Right renal pelvis (tissue), 4 donors: ENCODE results near the gene ZNG1A. TPM values are rescaled to one million over a fixed set of nuclear protein-coding genes. Genes with fewer than 3 reads are reported as not detected.
"Not testable (repeated sequence)": the region's sequence is repeated elsewhere in the genome, so short reads cannot be mapped to it uniquely, and the experiment has no call there.

ENCODE experiments used
- DNase-seq, 4 donors: peaks; one replicate each; pipeline ENCODE4 v3.0.0-alpha.2; 2013; ENCODE audit warnings: low read depth in 4 of 4, low spot score in 3 of 4, missing footprints in 1 of 4
- polyA plus RNA-seq, 4 donors: library from polyadenylated mRNA; unstranded; fragments of 120-200 nt; gene quantifications; one replicate each; pipeline ENCODE4 v1.2.1, GENCODE V29; 2013; ENCODE audit not compliant: insufficient read length in 4 of 4

Gene ZNG1A
- 10 to 100 TPM; 61.5 to 83.8 (median 65.7) TPM for polyA plus RNA-seq

DNA sequence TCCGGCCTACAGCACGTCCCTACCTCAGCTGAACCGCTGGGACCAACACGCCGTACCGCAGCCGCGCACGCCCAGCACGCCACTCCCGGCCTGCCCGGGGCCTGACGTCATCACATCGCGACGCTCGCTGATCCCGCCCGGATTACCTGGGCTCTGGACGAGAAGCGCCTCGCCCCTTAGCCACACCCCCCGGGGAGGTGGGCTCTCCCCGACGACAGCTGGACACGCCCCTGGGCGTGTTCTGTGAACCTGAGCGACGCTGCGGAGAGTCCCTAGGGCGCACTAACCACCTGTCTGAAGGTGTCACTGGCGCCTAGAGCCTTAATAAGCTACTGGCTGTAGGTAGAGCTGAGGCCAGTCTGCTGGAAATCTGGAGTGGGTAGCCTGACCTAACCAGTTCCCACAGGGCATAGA lies at the start of gene ZNG1A:
Gene ZNG1A (minus strand): TSS at position 87 of the 414 bp plus-strand sequence. CDS start 87 bp downstream, outside the sequence.
- peak in 3 of 4 donors; percentile 5 to 47 (median 28) for DNase-seq

DNA sequence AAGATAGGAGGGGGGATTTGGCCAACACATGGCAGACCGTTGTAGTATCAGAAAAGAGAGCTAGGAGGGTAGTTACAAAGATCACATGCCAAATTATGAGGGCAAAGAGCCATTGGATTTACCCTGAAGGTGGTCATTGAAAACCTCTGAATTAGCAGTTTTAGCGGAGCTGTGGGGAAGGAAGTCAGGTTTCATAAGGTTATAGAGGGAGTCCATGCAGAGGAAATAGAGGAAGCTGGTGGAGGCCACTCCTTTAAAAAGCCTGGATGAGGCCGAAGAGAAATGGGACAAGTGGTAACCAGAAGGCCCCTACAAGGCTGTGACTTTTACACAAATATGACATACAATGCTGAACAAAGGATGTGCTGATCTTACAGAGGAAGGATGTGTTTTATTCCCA lies 49.0 kb upstream of the ZNG1A start:
- DNase-seq: no peak

DNA sequence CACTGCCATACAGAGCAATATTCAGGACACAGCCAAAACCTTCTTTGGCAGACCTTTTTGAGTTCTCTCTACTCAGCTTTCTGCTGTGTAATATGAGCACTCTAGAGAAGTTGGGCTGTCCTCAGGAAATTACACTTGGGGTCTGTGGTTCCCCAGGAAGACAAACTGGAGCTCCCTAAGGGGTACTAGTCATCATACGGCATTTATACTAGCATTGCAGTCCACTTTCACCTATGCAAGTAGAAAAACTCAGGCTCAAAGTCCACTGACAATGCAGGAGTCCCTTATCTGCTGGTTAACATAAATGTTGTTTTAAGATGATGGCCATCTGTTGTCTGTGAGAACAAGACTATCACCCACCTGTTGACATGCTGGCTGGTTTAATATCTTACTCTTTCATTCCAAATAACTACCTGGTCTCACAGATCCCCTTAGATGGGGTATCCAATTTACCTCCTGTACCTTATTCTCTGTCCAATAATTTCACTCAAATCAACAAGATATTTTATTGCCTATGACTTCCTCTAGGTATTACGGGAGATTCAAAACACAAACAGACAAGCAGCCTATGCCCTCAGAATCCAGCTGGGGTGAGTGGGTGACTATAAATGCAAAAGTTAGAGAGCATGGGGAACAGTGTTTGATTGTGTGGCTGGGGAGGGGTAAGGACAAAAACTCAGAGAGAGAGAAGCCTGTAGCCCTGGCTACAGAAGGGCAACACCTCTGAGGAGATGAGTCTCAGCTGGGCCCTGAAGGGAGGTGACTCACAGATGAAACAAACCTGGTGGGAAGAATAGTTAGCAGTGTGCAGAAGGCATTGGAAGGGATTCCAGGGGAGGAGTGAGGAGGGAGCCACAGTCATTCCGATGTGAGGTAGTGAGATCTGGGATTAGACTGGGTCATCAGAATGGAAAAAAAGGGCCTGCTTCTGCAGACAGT lies 46.0 kb upstream of the ZNG1A start:
- no peak for DNase-seq

DNA sequence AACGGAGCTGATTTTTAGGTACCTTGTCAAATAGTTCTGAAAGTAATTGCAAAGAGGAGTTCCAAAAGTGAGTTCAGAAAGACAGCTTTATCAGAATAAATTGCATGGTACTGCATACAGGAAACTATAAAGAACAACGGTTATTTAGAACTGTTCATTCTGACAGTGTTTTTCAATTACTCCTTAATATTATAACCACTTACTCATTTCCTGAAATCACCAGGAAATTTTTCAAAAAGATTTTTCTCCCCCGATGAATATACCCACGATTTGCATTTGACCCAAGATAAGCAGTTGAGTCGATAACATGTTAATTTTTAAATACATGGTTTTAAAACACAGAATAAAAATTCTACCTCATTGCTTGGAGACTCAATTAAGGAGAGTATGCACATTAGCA lies 45.2 kb upstream of the ZNG1A start:
- no peak for DNase-seq

DNA sequence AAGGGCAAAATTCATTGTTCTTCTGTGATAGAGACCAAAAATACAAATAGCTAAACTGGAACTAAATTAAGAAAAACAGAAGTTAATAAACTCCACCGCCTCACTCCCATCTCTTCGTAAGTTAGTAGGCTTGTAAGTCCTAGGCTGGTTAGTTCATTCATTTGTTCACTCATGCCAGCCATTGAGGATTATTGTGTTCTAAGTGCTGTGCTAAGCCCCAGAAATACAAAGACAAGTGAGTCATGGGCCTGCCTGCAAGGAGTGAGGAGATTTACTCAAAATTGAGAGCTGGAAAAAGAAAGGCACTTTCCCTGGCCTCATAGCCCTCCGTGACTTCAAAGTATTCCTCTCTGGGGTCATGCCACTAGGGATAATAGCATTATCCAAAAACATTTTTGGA lies 44.3 kb upstream of the ZNG1A start:
- no peak for DNase-seq

DNA sequence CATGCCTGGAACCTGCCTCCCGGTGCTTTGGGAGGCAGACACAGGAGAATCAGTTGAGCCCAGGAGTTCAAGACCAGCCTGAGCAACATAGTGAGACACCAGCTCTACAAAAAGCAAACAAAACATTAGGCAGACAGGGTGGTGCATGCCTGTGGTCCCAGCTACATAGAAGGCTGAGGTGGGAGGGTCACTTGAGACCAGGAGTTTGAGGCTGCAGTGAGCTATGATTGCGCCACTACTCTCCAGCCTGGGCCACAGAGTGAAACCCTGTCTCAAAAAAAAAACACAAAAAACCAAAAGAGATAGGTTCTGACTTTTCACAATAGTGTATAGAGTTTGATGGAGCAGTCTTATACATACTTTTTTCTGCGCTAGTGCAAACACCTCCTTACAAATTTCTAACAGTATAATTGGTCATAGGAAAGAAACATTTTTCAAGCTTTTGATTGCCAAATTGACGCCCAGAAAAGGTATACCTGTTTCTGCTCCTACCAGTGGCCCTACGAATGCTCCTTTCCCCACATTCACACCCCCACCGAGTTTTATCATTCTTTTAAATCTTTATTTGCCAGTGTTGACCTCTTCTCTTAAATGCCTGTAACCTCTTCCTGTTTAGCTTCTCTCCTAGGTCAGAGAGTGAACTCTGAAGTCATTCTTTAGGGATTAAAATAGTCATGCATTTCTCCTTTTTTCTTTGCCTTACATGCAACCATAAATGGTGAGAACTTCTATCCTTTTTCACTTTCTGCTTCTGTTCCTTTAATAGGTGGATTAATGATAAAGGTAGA lies 43.3 kb upstream of the ZNG1A start:
- DNase-seq: no peak

DNA sequence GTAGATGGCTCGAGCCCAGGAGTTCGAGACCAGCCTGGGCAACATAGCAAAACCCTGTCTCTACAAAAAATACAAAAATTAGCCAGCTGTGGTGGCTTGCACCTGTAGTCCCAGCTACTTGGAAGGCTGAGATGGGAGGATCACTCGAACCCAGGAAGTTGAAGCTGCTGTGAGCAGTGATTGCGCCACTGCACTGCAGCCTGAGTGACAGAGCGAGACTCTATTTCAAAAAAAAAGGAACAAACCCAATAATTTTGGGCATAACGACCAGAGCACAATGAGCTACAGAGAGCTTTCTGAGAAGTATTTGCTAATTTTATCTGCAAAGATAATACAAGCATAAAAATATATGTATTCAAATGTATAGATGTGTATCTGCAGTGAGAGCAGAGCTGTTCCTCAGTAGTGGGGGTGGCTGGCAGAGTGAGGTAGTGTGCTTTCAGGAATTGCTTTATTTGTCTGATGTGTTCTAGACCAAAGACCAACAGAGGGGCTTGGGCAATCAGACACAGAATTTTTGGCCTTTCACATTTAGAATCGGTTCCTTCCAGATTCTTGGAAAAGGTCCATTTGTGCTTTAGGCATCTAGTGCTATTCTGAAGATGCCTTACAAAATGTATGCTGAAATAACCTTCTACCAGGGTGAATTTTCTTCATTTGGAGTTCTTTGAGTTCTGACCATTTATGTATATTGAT lies 41.0 kb upstream of the ZNG1A start:
- DNase-seq: no peak

DNA sequence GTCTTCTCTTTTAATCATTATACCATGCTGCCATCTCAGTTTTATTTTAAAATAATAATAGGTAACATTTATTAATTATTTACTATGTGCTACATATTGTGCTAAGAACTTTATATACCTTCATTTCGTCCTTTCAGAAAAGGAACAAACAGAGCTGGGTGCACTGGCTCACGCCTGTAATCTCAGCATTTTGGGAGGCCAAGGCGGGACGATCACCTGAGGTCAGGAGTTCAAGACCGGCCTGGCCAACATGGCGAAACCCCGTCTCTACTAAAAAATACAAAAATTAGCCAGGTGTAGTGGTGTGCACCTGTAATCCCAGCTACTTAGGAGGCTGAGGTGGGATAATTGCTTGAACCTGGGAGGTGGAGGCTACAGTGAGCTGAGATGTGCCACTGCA lies 40.2 kb upstream of the ZNG1A start:
- not testable (repeated sequence) for DNase-seq

DNA sequence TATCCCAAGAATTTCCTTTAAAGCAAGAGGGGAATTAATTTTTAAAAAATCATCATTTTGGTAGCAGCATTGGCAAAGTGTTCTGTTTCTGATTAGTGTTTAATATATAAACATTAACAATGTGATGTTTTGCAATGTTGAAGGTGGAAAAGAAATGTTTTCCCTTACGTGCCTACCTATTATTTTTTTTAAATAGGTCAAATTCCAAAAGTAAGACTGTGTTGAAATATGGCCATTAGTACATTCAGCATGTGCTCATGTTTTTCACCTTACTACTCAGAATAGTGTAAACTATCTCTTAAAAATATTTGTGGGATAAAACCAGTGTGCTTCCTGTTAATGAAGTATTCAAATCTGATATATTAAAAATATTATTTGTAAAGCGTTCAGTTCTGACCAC lies 39.1 kb upstream of the ZNG1A start:
- DNase-seq: no peak

DNA sequence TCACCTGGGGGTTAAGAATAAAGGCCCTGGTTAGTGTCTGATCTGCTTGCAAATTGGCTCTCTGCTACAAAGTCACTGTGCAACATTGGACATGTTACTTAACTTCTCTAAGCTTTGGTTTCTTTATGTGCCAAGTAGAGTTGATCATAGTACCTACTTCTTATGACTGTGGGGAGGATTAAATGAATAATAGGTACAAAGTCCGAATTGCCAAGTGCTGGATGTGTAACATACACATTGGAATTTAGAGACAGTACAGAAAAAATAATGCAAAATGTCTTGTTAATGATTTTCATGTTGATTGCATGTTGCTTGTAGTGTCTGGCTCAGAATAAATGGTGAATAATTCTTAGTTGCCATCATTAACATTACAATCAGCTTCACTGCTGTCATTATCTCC lies 38.0 kb upstream of the ZNG1A start:
- no peak for DNase-seq

DNA sequence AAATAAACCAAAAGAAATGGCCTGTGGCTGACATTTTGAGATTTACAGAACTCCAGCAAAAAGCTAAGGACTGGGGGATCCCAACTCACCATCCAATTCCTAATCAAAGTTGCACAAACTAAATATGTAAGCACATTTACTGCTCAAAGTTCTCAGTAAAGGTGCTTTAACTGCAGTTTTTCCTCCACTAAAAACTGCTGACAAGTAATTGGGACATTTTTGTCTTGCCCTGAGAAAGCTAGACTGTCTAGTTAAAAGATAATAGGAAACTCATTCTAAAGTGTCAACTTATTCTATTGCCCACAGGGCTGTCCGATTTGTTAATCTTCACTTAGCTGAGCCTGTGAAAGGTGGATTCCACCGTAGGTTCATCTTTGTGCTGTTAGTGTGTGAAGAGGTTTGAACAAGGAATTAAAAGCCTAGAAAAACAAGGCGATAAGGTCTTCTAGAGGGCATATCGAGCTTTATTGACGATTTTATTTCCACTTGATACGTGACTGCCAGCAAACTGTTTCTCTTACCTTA lies 36.8 kb upstream of the ZNG1A start:
- no peak for DNase-seq

DNA sequence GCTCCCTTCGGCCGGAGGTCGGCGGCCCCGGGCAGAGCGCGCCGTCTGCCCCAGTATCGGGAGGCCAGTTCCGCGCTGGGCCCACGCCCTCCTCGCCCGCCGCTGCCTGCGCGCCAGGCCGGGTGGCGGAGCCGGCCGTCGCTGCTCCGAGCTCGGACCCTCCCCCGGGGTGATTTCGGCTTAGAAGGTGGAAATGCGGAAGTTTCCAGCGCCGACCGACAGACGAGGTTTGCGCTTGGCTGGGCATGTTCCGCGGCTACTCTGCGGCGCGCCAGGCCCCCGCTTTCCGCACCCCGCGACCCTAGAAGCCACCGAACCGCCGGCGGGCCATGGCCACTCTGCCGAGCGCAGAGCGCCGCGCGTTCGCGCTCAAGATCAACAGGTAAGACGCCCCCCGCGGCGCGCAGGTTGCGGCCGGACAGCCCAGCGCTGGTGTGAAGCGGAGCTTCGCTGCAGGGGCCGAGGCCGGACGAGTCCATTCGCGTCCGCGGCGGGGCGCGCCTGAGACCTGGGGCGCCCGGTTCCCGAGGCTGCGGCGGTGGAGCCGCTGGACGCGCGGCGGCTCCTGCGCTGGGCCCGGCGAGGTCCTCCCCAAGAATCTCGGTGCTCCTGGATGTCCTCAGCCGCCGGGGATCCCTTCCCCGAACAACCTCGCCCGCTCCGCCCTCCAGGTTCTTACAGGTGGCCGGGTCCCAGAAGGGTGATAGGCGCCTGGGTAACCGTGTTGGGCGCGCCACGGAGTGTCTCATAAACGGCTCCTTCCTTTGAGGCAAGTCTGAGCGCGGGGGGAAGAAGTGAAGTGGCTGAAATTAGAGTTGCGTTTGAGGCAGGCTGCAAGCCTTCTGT lies 36.0 kb upstream of the ZNG1A start, which contains the start of gene DOCK8:
Gene DOCK8 (plus strand): TSS at position 218 of the 846 bp plus-strand sequence. CDS start 112 bp downstream, at position 330.
- peak in 2 of 4 donors; percentile 13 to 29 for DNase-seq

DNA sequence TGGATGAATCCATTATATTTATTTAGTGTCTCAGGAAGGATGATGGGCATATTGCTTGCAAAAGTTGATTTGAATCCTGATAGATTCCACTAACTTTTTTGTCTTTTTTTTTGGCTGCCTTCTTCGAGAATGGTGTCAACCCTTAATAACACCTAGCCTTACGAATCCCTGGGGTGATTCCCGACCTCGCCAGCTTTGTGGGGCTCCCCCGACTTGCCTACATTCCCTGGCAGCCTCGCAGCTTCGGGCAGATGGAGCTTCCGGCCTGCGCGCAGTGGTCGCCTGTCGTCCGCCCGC lies 35.4 kb upstream of the ZNG1A start:
- no peak for DNase-seq

DNA sequence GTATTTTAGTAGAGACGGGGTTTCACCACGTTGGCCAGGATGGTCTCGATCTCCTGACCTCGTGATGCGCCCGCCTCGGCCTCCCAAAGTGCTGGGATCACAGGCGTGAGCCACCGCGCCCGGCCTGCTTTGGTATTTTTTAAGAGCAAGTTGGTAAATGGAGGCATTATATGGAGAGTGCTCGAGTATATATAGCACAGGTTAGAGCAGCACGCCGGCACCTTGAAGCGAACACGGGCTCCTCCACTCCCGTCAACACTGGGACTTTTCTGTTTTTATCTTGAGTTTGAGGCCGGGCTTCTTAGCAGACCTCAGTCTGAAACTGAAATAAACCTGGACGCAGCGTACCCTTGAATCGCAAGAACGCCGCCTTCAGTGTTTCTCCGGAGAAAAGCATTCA lies 35.0 kb upstream of the ZNG1A start:
- not testable (repeated sequence) for DNase-seq

DNA sequence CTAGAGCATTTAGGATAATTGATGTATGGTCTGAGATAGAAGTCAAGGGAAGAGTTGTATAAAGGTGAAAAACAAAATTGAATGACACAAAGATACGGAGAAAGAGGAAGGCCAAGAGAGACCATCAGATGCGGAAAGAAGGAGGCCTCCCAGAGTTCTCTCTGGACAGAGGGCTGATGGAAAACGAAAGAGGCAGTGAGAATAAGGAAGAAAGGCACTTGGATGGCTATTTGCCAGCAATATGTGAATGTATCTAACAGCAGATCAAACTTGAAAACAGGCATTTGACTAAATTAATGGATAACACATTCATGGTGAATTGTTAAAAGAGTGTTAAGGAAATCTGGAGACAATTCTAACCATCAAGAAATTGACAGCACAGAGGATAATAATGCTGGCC lies 33.4 kb upstream of the ZNG1A start:
- no peak for DNase-seq

DNA sequence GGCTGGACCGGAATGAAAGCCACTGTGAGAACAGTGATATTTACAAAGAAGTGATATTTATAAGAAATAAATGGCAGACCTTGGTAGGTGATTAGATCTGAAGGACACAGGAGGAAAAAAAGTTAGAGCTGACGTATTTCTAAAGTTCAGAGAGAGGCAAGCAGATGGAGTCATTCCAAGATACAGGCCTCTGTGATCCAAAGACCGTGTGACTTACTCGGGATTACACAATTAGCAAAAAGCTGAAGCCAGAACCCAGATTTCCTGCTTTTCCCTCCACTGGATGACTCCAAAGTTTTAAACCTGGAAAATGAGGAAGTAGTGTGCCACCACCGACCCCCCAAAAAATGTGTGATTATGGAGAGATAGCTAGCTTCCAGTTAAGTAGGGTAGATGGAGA lies 32.7 kb upstream of the ZNG1A start:
- no peak for DNase-seq

DNA sequence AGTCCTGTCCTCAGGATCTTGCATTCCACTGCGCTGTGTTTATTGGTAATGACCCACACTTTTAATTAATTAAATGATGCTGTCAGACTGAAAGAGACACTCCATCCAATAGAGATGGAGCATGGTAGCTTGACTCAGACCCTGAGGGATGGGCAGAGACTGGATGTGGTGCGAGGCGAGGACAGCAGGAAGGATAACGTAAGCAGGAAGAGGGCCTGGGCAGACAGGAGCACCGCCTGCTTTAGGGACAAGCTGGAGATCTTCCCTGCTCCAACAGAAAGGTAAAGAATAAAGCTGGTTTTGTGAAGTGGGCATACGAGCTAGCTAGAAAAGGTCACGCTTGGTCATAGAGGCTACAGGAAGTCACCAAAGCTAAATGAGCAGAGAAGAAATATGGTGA lies 32.2 kb upstream of the ZNG1A start:
- no peak for DNase-seq

DNA sequence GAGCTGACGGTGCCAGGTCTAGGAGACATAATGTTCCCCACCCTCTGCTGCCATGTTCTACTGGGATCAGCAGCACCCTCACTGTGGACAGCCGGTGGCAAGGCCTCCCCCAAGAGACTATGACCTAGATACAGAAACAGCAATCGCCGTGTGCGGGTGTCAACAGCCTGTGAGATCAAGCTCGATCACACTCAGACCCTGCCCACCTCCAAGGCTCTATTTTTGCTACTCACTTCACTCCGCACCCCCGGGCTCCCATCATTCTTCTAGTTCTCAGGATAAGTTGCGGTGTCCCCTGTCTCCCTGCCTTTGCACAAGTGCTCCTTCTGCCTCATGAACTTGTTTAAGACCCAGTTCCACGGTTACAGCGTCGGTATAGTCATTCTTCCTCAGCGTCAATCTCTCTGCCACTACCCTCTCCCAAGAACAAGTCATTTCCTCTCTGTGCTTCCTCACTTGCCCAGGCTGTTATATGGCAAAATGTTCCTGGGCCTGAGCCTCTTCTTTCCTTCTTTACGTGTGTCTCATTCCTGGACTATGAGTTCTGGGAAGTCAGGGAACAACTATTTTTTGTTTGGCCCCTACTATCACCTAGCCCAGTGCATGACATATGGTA lies 30.4 kb upstream of the ZNG1A start:
- no peak for DNase-seq

DNA sequence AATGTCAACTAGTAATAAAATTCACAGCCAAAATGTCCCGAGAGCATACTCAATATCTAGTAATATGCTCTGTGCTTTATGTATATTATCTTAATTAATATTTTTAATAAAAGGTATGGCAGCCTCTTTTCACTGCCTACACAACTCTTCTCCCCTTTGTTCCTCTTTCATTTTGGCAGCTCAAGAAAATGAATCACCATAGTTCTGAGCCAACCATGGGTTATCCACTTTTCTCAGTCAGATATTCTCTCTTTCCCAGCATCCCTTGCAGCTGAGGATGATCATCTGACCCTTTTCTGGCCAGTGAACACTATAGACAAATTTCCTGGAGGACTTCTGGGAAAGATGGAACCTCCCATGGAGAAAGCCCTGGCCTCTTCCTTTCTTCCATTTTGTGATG lies 27.6 kb upstream of the ZNG1A start:
- no peak for DNase-seq
